MM.1S (cell line): ENCODE data around the gene ZP2.
"Not testable (repeated sequence)": the region's sequence is repeated elsewhere in the genome, so short reads cannot be mapped to it uniquely, and the experiment has no call there.

Experiments
- CTCF ChIP-seq: fragments of 300-600 bp; sonication (generic); IDR thresholded peaks from 2 replicates; pipeline ENCODE4 v1.5.1; 2016; ENCODE audit warnings: antibody characterized with exemption, low read length, mixed read lengths
- EZH2 ChIP-seq: fragments of 300-600 bp; sonication (generic); optimal IDR thresholded peaks from 2 replicates; pipeline ENCODE3; 2017; ENCODE audit warnings: low read depth, mild to moderate bottlenecking, antibody characterized with exemption, low read length, mixed read lengths
- EZH2phosphoT487 ChIP-seq: fragments of 300-600 bp; sonication (generic); IDR thresholded peaks from 2 replicates; pipeline ENCODE4 v1.6.1; 2018; ENCODE audit warnings: antibody characterized with exemption, low read length

GRCh38 chr16:21156011-21156410 is 55.4 kb downstream of the ZP2 start:
- not testable (repeated sequence) for TF ChIP-seq CTCF, EZH2, EZH2phosphoT487
